Stimulated activated CD4-positive, alpha-beta T cell treated with anti-CD3 and anti-CD28 coated beads, Interleukin-2, amount 100 ng/mL, for 48 hours (primary cell): ENCODE measurements around the gene PECR.

ENCODE experiments used
- DNase-seq, 2 donors: peaks; one replicate each; pipeline ENCODE4 v3.0.0-alpha.2; 2020

The PECR gene

GRCh38 chr2:216081487-216082116 is at the start of gene PECR, which contains the start of gene TMEM169:
PECR (minus strand) TSS chr2:216081809; CDS start chr2:216081741, 68 bp downstream.
TMEM169 (plus strand) TSS chr2:216081919; CDS start chr2:216095964, 14,045 bp downstream.
- DNase-seq, result peak; percentile 67 to 73

DNA sequence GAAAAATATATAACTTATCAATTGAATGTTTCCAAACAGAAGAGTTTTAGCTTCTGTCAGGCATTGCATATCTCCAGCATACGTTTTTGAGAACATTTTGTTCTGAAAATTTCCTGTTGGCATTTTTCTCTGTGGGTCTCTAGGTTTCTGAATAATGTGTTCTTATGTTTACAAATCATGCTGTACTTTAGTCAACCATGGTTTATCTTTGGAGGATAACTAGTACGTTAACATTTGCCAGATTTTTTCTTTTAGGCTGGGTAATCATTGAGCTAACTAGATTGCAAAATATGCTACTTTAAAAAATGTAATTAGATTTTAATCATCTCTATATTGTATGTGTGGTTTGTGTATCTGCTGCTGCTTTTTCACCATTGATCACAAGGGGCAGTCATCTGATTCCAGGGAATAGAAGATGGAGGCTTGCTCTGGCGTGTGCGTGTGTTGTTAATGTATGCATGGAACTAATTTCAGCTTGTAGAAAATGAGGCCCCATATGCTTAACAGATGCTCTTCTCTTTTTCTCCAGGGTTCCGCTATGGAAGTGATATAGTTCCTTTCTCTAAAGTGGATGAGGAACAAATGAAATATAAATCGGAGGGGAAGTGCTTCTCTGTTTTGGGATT is 48.9 kb upstream of the PECR start:
- no peak for DNase-seq

DNA sequence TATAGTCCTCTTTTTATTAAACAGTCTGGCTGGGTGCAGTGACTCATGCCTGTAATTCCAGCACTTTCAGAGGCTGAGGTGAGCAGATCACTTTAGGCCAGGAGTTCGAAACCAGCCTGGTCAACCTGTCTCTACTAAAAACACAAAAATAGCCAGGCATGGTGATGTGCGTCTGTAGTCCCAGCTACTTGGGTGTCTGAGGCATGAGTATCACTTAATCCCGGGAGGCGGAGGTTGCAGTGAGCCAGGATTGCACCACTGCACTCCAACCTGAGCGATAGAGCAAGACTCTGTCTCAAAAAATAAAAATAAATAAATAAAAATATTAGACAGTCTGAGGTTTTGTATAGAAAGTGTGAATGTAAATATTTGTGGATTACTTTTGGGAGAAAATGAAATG is 45.3 kb upstream of the PECR start:
- DNase-seq, result no peak

- no peak for DNase-seq
Observed at GRCh38 chr2:216121255-216121654, 39.6 kb upstream of the PECR start.

GRCh38 chr2:216119986-216120385 is 38.4 kb upstream of the PECR start:
- no peak for DNase-seq

GRCh38 chr2:216119146-216119545 is 37.5 kb upstream of the PECR start:
- DNase-seq, result no peak

GRCh38 chr2:216118474-216118873 is 36.9 kb upstream of the PECR start:
- no peak for DNase-seq

DNA sequence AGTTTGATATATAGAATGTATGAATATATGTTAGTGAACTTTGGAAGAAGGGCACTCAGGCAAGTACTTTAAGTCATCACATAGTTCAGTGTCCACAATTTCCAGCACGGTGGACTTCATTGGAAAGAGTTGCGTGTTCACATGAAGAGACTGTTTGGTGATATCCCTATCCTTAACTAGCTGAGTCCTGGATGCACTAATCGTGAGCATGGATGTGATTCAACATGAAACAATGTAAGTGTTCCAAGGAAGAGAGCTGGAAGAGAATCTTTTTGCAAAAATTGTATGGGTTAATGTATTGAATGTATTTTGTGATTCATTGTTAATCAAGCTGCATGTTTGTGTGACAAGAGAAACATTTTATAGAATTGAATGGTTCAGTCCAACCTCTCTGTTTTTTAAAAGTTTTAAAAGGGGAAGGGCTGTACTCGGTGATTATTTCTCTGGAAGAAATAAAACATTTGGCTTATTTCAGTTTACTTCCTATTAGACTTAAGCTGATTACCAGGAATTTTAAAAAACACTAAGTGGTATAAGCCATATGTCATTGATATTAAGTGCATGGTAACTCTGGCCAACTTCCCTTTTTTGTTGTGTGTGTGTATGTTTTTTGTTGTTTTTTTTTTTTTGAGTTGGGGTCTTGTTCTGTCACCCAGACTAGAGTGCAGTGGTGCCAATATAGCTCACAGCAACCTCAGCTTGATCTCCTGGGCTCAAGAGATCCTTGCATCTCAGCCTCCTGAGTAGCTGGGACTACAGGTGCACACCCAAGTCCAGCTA is 36.1 kb upstream of the PECR start:
- DNase-seq, result no peak

- no peak for DNase-seq
Observed at GRCh38 chr2:216116418-216116817, 34.8 kb upstream of the PECR start.

DNA sequence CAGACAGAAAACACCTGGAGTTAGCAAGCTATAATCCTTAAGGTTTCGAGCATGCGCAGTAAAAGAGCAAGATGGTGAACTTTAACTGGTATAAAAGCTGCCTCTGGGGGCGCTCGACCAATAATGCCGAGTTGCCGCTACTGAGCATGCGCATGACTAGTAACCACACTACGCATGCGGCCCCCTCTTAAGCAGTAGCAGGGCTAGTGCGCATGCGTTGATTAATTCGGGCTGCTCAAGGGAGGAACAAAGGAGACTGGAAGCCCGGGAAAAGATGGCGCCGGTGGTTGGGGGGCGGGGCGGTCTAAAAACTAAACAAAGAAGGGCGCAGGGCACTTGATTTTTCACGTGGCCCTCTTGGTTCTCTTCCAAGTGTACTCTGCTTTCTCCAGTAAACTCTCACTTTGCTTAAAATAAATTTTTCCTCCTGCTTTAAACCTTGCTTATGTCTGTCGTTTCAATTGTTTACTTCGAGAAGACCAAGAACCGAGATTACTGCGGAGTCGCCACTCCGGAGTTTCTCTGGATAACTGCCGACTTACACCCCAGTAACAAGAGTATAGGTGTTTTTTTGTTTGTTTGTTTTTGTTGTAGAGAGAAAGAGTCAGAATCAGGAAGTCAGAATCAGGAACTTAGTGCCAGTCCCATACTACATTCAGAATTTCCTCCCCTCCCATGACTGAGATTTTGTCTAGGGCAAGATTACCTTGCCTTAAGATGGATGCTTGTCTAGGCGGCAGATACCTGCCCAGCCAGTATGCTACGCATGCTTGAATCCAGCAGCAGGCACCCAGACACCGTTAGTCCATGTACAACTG is 33.3 kb upstream of the PECR start:
- peak; percentile 98 for DNase-seq

- DNase-seq, result no peak
Observed at GRCh38 chr2:216114382-216114713, 32.7 kb upstream of the PECR start.

DNA sequence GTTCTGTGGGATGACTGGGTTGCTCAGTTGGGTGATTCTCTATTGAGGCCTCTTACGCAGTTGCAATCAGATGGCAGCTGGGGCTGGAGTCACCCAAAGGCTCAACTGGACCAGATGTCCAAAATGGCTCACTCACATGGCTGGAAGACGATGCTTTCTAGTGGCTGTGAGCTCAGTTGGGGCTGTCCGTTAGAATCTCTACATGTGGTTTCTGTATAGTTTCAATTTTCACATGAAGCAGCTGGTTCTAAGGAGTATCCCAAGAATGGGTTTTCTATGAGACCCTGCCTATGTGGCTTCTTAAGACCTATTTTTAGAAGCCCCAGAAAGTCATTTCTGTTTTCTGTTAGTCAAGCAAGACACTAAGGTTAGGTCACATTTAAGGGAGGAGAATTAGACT is 32.0 kb upstream of the PECR start:
- DNase-seq, result no peak

GRCh38 chr2:216112926-216113325 is 31.3 kb upstream of the PECR start:
- no peak for DNase-seq

GRCh38 chr2:216111122-216111521 is 29.5 kb upstream of the PECR start:
- no peak for DNase-seq

- no peak for DNase-seq
Observed at GRCh38 chr2:216110620-216111019, 29.0 kb upstream of the PECR start.

- no peak for DNase-seq
Observed at GRCh38 chr2:216109962-216110614, 28.5 kb upstream of the PECR start.

DNA sequence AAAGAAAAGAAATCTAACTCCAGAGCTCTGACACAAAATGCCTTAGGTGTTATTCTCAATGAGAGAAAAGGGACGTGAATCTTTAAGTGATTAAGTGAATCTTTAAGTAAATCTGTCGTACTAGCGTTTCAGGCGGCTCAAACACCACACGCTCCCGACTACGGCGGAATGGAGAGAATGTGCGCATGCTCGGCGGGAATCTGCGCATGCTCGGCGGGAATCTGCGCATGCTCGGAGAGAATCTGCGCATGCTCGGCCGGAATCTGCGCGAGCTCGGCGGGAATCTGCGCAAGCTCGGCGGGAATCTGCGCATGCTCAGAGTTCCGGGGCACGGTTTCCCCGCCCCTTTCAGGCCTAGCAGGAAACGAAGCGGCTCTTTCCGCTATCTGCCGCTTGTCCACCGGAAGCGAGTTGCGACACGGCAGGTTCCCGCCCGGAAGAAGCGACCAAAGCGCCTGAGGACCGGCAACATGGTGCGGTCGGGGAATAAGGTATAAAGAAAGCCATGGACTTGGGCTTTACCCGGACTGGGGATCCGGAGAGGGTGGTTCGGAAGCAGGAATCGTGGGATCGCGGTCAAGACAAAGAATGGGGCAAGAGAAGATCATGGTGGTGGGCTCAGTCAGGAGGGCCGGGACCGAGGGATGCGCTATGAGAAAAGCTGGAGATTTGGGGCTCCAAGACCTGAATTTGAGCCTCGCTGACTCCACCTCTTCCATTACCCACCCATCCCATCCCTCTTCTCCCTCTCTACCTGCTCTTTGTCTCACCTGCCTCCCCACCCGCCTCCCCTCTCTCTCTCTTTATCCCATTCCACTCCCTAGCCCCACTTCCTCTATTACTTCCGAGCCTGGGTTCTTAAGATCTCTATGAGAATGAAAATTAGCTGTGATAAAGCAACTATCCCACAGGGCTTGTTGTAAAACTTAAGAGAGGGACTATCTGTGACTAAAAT is 27.6 kb upstream of the PECR start, which contains the start of gene XRCC5:
TSS of gene XRCC5 (plus strand) at position 382 of the 955 bp plus-strand sequence. CDS start at position 471, 89 bp downstream.
- DNase-seq, result peak; percentile 99

GRCh38 chr2:216108310-216108966 is 26.8 kb upstream of the PECR start:
- no peak for DNase-seq

DNA sequence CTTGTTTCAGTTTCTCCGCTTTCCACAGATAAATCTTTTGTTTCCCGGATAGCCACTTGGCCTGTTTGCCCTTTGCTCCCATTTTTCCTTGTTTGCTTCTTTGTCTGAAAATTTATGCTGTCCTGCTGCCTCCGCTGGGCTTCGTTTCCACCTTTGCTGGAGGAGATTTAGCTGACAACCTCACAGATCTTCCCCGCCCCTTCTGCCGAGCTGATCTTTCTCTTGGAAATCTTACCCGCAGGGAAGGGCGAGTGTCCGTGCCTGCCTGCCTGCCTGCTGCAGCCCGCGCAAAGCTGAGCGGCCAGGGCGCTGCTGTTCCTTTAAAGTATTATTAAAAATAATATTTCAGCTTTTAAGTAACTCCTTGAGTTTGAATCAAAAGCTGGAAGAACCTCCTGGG is 26.2 kb upstream of the PECR start:
- DNase-seq, result no peak

GRCh38 chr2:216107320-216107719 is 25.7 kb upstream of the PECR start:
- no peak for DNase-seq

DNA sequence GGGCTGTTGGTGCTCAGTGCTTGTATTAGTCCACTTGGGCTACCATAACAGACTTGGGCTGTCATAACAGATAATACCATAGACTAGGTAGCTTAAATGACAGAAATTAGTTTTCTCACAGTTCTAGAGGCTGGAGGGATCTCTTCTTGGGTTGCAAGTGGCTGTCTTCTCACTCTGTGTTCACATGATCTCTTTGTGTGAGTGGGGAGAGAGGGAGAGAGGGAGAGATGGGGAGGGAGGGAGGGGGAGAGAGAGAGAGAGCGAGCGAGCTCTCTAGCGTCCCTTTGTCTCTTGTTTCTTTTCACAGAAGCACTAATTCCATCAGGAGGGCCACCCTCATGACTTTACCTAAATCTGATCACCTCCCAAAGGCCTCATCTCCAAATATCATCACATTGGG is 23.1 kb upstream of the PECR start:
- DNase-seq, result no peak
